ENCODE measurements around the gene DLGAP1. TPM values are rescaled to one million over a fixed set of nuclear protein-coding genes. Genes with fewer than 3 reads are reported as not detected.

Gene DLGAP1
- total and polyA plus RNA-seq, 2 of the 4 experiments (the other 2 are of a cell fraction) = under 0.01 to 0.09 TPM

DNA sequence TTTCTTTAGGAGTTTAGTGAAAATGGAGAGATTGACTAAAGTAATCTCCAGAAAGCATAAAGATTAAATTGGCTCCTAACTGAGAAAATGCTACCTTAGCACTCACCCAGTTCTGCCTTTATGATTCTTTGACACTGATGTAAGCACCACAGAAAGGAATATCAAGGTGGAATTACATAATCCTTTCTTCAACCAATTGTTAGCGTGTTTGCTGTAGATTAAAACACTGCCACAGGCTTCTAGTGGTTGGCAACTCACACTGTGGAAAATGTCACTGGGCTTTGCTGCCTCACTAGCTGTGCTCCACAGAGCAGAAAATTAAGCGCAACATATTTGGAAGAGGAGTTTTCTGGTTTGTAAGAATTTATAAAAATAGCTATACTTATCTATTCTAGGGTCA is 104.1 kb downstream of the DLGAP1 start:
- Histone ChIP-seq H3K4me2 (ENCODE audit: low read depth, low read length) (no peak overlapping the region), H3K9me1 (ENCODE audit: insufficient read depth, low read length) (no peaks in the 10 kb centered on the region), H2BK5ac (ENCODE audit: low read depth, low read length, poor library complexity, severe bottlenecking) (no peak overlapping the region), H3K4ac (ENCODE audit: low read depth, low read length) (no peak overlapping the region), H3K4me1 (ENCODE audit: control insufficient read depth, insufficient read depth, low read length) (no peaks in the 10 kb centered on the region), H3K36me3 (ENCODE audit: control insufficient read depth, insufficient read depth, low read length) (no peaks in the 10 kb centered on the region), H2BK15ac (ENCODE audit: low read depth, low read length) (no peak overlapping the region), H2AFZ (replicated peaks; ENCODE audit: low read length, poor library complexity) (no peak overlapping the region), H3K14ac (replicated peaks; ENCODE audit: low read depth, low read length) (no peak overlapping the region), H4K5ac (ENCODE audit: low read depth, low read length) (no peak overlapping the region), H4K8ac (ENCODE audit: low read depth in 2 of 2, low read length in 2 of 2) (no peak overlapping the region), H3K56ac (ENCODE audit: extremely low read depth, insufficient read depth, low read length) (no peak overlapping the region), H2AK9ac (replicated peaks; ENCODE audit: low read depth, low read length, poor library complexity) (no peak overlapping the region), H3K4me3 (ENCODE audit: insufficient read depth, low read depth, low read length) (no peak overlapping the region), H2AK5ac (ENCODE audit: low read depth, low read length) (no peak overlapping the region), H4K20me1 (ENCODE audit: insufficient read depth, low read length) (no peaks in the 10 kb centered on the region), H3K18ac (ENCODE audit: low read depth, low read length) (no peak overlapping the region), H3K9me3 (ENCODE audit: control insufficient read depth, insufficient read depth, low read length) (peaks cover 8% of the 10 kb centered on the region; the same call in 1 of the 2 replicates), H2BK20ac (ENCODE audit: low read depth, low read length) (no peak overlapping the region), H2BK120ac (ENCODE audit: low read depth, low read length) (no peak overlapping the region), H3K9ac (ENCODE audit: low read depth, low read length) (no peak overlapping the region), H3K79me1 (ENCODE audit: low read depth in 1 of 2, low read length in 2 of 2) (no peaks in the 10 kb centered on the region), H3K23ac (ENCODE audit: low read depth, low read length) (no peak overlapping the region), H3K27ac (ENCODE audit: insufficient read depth, low read length) (no peak overlapping the region), H3K27me3 (ENCODE audit: control insufficient read depth, insufficient read depth, low read length) (no peaks in the 10 kb centered on the region), H4K91ac (ENCODE audit: insufficient read depth, low read depth, low read length) (no peak overlapping the region)
- ChIA-PET CTCF (no interaction called here), POLR2A (ENCODE audit: unreplicated experiment) (no interaction called here)
- TF ChIP-seq CEBPB (IDR thresholded peaks at IDR 0.05; ENCODE audit: low read depth, low read length) (no peak), CTCF (conservative IDR thresholded peaks at IDR 0.05; ENCODE audit: low read depth, low read length) (no peak), CHD1 (IDR thresholded peaks at IDR 0.05; ENCODE audit: low read depth, low read length) (no peak)
- WGBS, 2 experiments (ENCODE audit: extremely low coverage in 2 of 2, insufficient read length in 1 of 2) = no CpG with 5 or more reads among the region's 2 CpGs
- intact Hi-C loops (cut with micrococcal nuclease) (no loop called here), dilution Hi-C loops (cut with HindIII; ENCODE audit: low sequenced_read_pairs, unreplicated experiment) (no loop called here), in situ Hi-C loops (cut with MboI; ENCODE audit: low sequenced_read_pairs) (no loop called here)
- ATAC-seq (ENCODE audit: low read depth) (no peak), DNase-seq (no peak)
- BruUV-seq (replicated peaks) = no TSS peak
